Upper lobe of left lung (tissue), 4 donors: ENCODE results near the gene INPP4B.
"Not testable (repeated sequence)": the region's sequence is repeated elsewhere in the genome, so short reads cannot be mapped to it uniquely, and the experiment has no call there.

Experiments used
- CTCF ChIP-seq, 6 experiments: fragments of 450-650 bp in 4 of 6; fragments of 200-600 bp in 2 of 6; sonication (generic) in 2 of 6; IDR thresholded peaks; one replicate each; pipeline ENCODE4 v1.5.1; 2016 to 2019; ENCODE audit warnings: antibody characterized with exemption in 6 of 6
- EP300 ChIP-seq, 4 donors: sonication (generic); formaldehyde crosslinking; IDR thresholded peaks; one replicate each; pipeline ENCODE4 v1.5.1; 2017; ENCODE audit warnings: antibody characterized with exemption in 4 of 4, control low read depth in 2 of 4
- POLR2A ChIP-seq, 4 donors: fragments of 450-650 bp; IDR thresholded peaks; one replicate each; pipeline ENCODE4 v1.5.1; 2016 to 2017; ENCODE audit warnings: antibody characterized with exemption in 4 of 4, mild to moderate bottlenecking in 2 of 4
- POLR2AphosphoS5 ChIP-seq, 2 donors: sonication (generic); formaldehyde crosslinking; IDR thresholded peaks; one replicate each; pipeline ENCODE4 v1.5.1; 2017; ENCODE audit warnings: antibody characterized with exemption in 2 of 2

- not testable (repeated sequence) for TF ChIP-seq POLR2A, CTCF, EP300, POLR2AphosphoS5 (IDR thresholded peaks at IDR 0.05)
Measured at GRCh38 chr4:142068304-142068703, 777.8 kb downstream of the INPP4B start.
